Measurements from ENCODE around the gene PPP2R1B.

GRCh38 chr11:111707691-111708067 lies 58.5 kb downstream of the PPP2R1B start:
- TF ChIP-seq, protein P1, sequence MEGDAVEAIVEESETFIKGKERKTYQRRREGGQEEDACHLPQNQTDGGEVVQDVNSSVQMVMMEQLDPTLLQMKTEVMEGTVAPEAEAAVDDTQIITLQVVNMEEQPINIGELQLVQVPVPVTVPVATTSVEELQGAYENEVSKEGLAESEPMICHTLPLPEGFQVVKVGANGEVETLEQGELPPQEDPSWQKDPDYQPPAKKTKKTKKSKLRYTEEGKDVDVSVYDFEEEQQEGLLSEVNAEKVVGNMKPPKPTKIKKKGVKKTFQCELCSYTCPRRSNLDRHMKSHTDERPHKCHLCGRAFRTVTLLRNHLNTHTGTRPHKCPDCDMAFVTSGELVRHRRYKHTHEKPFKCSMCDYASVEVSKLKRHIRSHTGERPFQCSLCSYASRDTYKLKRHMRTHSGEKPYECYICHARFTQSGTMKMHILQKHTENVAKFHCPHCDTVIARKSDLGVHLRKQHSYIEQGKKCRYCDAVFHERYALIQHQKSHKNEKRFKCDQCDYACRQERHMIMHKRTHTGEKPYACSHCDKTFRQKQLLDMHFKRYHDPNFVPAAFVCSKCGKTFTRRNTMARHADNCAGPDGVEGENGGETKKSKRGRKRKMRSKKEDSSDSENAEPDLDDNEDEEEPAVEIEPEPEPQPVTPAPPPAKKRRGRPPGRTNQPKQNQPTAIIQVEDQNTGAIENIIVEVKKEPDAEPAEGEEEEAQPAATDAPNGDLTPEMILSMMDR (IDR thresholded peaks at IDR 0.05): no peak
- TF ChIP-seq POLR2A (IDR thresholded peaks at IDR 0.05): no peak
